Measurements from ENCODE around the gene CSRP1.

DNA sequence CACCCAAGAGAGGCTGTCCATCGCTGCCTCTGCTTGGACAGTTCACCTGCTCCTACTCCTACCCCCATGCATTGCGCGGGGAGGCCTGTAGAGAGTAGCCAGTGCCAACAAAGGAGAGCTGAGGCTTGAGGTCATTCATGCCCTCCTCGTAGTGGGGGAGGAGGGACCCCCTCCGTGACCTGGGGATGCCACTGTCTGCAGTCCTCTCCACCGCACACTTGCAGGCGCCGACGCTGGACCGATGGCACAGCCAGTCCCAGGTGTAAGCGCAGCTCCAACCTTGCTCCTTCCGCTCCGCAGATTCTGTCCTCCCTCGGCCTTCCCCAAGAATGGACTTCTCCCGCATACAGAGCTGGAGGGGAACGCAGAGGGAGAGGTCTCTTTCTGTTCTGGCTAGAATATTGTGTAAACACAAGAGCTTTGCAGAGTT, 37.3 kb downstream of the CSRP1 start:
- TF ChIP-seq ZNF232 (CRISPR knock-in tag; IDR thresholded peaks at IDR 0.05) (no peak), ZNF396 (CRISPR knock-in tag; IDR thresholded peaks at IDR 0.05; ENCODE audit: borderline replicate concordance) (no peak), NFE2L1 (CRISPR knock-in tag; IDR thresholded peaks at IDR 0.05) (no peak), TCF7 (CRISPR knock-in tag; IDR thresholded peaks at IDR 0.05; ENCODE audit: low read depth) (no peak)
- TF ChIP-seq, protein P1, sequence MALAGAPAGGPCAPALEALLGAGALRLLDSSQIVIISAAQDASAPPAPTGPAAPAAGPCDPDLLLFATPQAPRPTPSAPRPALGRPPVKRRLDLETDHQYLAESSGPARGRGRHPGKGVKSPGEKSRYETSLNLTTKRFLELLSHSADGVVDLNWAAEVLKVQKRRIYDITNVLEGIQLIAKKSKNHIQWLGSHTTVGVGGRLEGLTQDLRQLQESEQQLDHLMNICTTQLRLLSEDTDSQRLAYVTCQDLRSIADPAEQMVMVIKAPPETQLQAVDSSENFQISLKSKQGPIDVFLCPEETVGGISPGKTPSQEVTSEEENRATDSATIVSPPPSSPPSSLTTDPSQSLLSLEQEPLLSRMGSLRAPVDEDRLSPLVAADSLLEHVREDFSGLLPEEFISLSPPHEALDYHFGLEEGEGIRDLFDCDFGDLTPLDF (CRISPR knock-in tag; IDR thresholded peaks at IDR 0.05): no peak
- TF ChIP-seq, protein P2, sequence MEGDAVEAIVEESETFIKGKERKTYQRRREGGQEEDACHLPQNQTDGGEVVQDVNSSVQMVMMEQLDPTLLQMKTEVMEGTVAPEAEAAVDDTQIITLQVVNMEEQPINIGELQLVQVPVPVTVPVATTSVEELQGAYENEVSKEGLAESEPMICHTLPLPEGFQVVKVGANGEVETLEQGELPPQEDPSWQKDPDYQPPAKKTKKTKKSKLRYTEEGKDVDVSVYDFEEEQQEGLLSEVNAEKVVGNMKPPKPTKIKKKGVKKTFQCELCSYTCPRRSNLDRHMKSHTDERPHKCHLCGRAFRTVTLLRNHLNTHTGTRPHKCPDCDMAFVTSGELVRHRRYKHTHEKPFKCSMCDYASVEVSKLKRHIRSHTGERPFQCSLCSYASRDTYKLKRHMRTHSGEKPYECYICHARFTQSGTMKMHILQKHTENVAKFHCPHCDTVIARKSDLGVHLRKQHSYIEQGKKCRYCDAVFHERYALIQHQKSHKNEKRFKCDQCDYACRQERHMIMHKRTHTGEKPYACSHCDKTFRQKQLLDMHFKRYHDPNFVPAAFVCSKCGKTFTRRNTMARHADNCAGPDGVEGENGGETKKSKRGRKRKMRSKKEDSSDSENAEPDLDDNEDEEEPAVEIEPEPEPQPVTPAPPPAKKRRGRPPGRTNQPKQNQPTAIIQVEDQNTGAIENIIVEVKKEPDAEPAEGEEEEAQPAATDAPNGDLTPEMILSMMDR (IDR thresholded peaks at IDR 0.05): no peak
- TF ChIP-seq, protein P3, sequence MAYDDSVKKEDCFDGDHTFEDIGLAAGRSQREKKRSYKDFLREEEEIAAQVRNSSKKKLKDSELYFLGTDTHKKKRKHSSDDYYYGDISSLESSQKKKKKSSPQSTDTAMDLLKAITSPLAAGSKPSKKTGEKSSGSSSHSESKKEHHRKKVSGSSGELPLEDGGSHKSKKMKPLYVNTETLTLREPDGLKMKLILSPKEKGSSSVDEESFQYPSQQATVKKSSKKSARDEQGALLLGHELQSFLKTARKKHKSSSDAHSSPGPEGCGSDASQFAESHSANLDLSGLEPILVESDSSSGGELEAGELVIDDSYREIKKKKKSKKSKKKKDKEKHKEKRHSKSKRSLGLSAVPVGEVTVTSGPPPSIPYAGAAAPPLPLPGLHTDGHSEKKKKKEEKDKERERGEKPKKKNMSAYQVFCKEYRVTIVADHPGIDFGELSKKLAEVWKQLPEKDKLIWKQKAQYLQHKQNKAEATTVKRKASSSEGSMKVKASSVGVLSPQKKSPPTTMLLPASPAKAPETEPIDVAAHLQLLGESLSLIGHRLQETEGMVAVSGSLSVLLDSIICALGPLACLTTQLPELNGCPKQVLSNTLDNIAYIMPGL (CRISPR knock-in tag; IDR thresholded peaks at IDR 0.05): no peak
- TF ChIP-seq, protein P4, sequence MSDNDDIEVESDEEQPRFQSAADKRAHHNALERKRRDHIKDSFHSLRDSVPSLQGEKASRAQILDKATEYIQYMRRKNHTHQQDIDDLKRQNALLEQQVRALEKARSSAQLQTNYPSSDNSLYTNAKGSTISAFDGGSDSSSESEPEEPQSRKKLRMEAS (CRISPR knock-in tag; IDR thresholded peaks at IDR 0.05): no peak
